ENCODE data around the gene CDSN.

DNA sequence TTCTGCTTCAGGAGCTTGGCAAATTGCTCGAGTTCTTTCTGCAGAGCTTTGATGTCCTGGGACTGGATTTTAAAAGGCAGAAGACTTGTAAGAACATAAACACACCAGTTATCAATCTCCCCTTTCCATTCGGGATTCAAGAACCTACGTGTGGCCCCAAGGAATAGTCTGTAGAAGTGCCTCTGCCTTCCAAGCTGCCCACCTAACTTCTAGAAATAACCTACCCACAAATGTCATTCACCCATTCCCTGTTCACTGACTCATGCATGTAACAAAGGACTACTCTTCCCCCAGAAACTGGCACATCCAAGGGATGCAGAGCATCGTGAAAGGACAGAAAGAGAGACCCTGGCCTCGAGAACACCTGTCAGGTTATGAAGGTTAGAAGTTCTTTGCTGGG is 45.7 kb upstream of the CDSN start:
- TF ChIP-seq, protein P1, sequence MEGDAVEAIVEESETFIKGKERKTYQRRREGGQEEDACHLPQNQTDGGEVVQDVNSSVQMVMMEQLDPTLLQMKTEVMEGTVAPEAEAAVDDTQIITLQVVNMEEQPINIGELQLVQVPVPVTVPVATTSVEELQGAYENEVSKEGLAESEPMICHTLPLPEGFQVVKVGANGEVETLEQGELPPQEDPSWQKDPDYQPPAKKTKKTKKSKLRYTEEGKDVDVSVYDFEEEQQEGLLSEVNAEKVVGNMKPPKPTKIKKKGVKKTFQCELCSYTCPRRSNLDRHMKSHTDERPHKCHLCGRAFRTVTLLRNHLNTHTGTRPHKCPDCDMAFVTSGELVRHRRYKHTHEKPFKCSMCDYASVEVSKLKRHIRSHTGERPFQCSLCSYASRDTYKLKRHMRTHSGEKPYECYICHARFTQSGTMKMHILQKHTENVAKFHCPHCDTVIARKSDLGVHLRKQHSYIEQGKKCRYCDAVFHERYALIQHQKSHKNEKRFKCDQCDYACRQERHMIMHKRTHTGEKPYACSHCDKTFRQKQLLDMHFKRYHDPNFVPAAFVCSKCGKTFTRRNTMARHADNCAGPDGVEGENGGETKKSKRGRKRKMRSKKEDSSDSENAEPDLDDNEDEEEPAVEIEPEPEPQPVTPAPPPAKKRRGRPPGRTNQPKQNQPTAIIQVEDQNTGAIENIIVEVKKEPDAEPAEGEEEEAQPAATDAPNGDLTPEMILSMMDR (IDR thresholded peaks at IDR 0.05) = no peak
- no peak for TF ChIP-seq POLR2A (IDR thresholded peaks at IDR 0.05)

Measured in esophagus squamous epithelium (tissue), 4 donors.